Esophagus squamous epithelium (tissue), 4 donors: ENCODE measurements around the gene NR6A1.

ENCODE experiments used
- CTCF ChIP-seq, 6 experiments: fragments of 450-650 bp in 4 of 6; fragments of 200-600 bp in 2 of 6; sonication (generic) in 2 of 6; IDR thresholded peaks; one replicate each; pipeline ENCODE4 v1.5.1; 2016 to 2019; ENCODE audit warnings: antibody characterized with exemption in 6 of 6, mild to moderate bottlenecking in 4 of 6, moderate library complexity in 4 of 6
- POLR2A ChIP-seq, 4 donors: fragments of 450-650 bp; IDR thresholded peaks; one replicate each; pipeline ENCODE4 v1.6.1; 2017; ENCODE audit warnings: antibody characterized with exemption in 4 of 4, mild to moderate bottlenecking in 4 of 4, moderate library complexity in 3 of 4

DNA sequence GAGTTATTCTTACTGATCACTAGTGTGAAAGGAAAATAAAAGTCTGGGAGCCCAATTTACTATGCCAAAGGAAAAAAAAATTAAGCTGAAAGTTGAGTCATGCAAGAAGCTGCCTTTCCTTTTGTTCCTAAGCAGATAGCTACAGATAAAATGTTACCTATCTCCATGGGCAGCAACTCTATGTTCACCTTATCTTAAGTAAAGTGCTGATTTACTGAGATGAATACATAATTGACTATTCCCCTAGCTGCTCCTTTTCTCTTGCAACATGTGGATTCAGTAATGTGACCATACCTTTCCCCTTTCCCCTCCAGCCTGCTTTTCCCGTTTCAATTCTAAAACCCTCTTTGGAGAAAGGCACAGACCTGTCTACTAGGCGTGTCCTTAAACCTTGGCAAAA is 201.2 kb downstream of the NR6A1 start:
- TF ChIP-seq CTCF (IDR thresholded peaks at IDR 0.05): no peak
- TF ChIP-seq POLR2A (IDR thresholded peaks at IDR 0.05): no peak
